HepG2 (cell line): Measurements from ENCODE around the gene CREBBP. TPM values are rescaled to one million over a fixed set of nuclear protein-coding genes. Genes with fewer than 3 reads are reported as not detected.
A peak's percentile ranks its signal among the peaks of the same experiment; 100 is the strongest.

Source experiments
- ATAC-seq: fragments of 200-7000 bp; cut with Tn5 transposase; 3 replicates; pipeline ENCODE4 v1.9.1; 2020; ENCODE audit warnings: mild to moderate bottlenecking, moderate library complexity
- BruUV-seq: library from RNA; stranded (reverse); fragments of 400-500 nt; replicated peaks from 2 replicates; lab custom pipeline; 2021; lab: Mats Ljungman, UMichigan
- CTCF ChIA-PET: fragments of 300-600 bp; formaldehyde crosslinking; extraction: SDS; loops from one replicate; lab custom pipeline; 2021; ENCODE audit warnings: low total read pairs, inconsistent platforms, low intra/inter-chr PET ratio; lab: Yijun Ruan, JAX
- POLR2A ChIA-PET: fragments of 350-600 bp; sonication (Branson Sonifier 250); formaldehyde crosslinking; loops from one replicate; lab custom pipeline; 2020; ENCODE audit warnings: antibody characterized with exemption, inconsistent platforms; lab: Yijun Ruan, JAX
- DNase-seq: peaks from one replicate; pipeline ENCODE4 v3.0.0-alpha.2; 2015; ENCODE audit warnings: low spot score
- FAIRE-seq: peaks from 3 replicates; lab custom pipeline; 2011; peaks lifted over from hg19 to GRCh38; lab: Jason Lieb, UNC
- H2AFZ ChIP-seq: one replicate; pipeline ENCODE4 v1.6.1; 2011; ENCODE audit warnings: low read length, inconsistent platforms
- H3K27ac ChIP-seq: fragments of 300-600 bp; 3 replicates; pipeline ENCODE4 v1.8.0; 2011; ENCODE audit warnings: mixed run types, mild to moderate bottlenecking, mixed read lengths, low read length, inconsistent platforms; ENCODE audit not compliant: insufficient read depth; ENCODE audit errors: extremely low read length
- H3K27me3 ChIP-seq, 2 experiments: fragments of 200-600 bp in 1 of 2; 2 replicates in 1 of 2; 3 replicates in 1 of 2; pipeline versions ENCODE4 v1.6.0 to v1.8.0; 2011; ENCODE audit warnings: low read length in 2 of 2, mild to moderate bottlenecking in 2 of 2, moderate library complexity in 2 of 2, inconsistent platforms in 1 of 2; ENCODE audit not compliant: insufficient read depth in 2 of 2, control insufficient read depth in 1 of 2
- H3K36me3 ChIP-seq, 2 experiments: fragments of 200-600 bp in 1 of 2; replicated peaks in 1 of 2; 2 replicates in 1 of 2; 3 replicates in 1 of 2; pipeline versions ENCODE4 v1.5.1 to v1.8.0; 2011; ENCODE audit warnings: low read length in 2 of 2, inconsistent platforms in 1 of 2; ENCODE audit not compliant: insufficient read depth in 2 of 2, control insufficient read depth in 1 of 2
- H3K4me1 ChIP-seq: 2 replicates; pipeline ENCODE4 v1.5.1; 2012; ENCODE audit warnings: low read length, inconsistent platforms; ENCODE audit not compliant: insufficient read depth
- H3K4me2 ChIP-seq: 2 replicates; pipeline ENCODE4 v1.6.0; 2011; ENCODE audit warnings: low read depth, low read length, inconsistent platforms
- H3K4me3 ChIP-seq, 3 experiments: fragments of 200-600 bp in 1 of 3; sonication (generic), shearing (Covaris generic) in 1 of 3; replicated peaks in 1 of 3; 2 replicates each; pipeline ENCODE4 v1.5.1; 2011 to 2016; ENCODE audit warnings: low read length in 3 of 3, inconsistent platforms in 2 of 3, low read depth in 2 of 3, mild to moderate bottlenecking in 2 of 3, control low read depth in 1 of 3, mixed read lengths in 1 of 3; ENCODE audit not compliant: insufficient read depth in 1 of 3
- H3K79me2 ChIP-seq: one replicate; pipeline ENCODE4 v1.6.1; 2011; ENCODE audit warnings: low read length, inconsistent platforms; ENCODE audit not compliant: insufficient read depth
- H3K9ac ChIP-seq: 2 replicates; pipeline ENCODE4 v1.6.0; 2011; ENCODE audit warnings: mild to moderate bottlenecking, low read depth, low read length, inconsistent platforms; ENCODE audit not compliant: insufficient read depth
- H3K9me3 ChIP-seq: 2 replicates; pipeline ENCODE4 v1.5.1; 2012; ENCODE audit warnings: mild to moderate bottlenecking, low read length
- H4K20me1 ChIP-seq: 2 replicates; pipeline ENCODE4 v1.6.0; 2011; ENCODE audit warnings: inconsistent platforms, mild to moderate bottlenecking, low read length, moderate library complexity; ENCODE audit not compliant: insufficient read depth
- HCFC1 ChIP-seq: fragments of 150-350 bp; IDR thresholded peaks from 2 replicates; pipeline ENCODE4 v1.6.1; 2014; ENCODE audit warnings: low read depth, low read length
- ZNF121 ChIP-seq: sonication (generic); formaldehyde crosslinking; IDR thresholded peaks from 2 replicates; pipeline ENCODE4 v1.5.0; 2020; ENCODE audit warnings: mild to moderate bottlenecking, missing genetic modification reagents
- in situ Hi-C: cut with HindIII; loops from 2 replicates; pipeline ENCODE4 v1.10.0; 2017; ENCODE audit warnings: low pct_unique_long_range_greater_than_20kb; ENCODE audit not compliant: extremely low pct_ligation_motif_present
- intact Hi-C: fragments of 100-400 bp; cut with micrococcal nuclease; formaldehyde crosslinking; loops from one replicate; pipeline ENCODE4 v1.10.0; 2022; ENCODE audit not compliant: unreplicated experiment
- polyA plus RNA-seq, 8 experiments: library from polyadenylated mRNA; depleted of rRNA in 3 of 8; stranded (reverse) in 7 of 8; unstranded in 1 of 8; fragments of >200 nt; fragmentation: Illumina TruSeq in 4 of 8; extraction: Trizol in 4 of 8; gene quantifications; 2 replicates each; pipeline versions ENCODE4 v1.2.1 to v1.2.3, GENCODE V29; 2011 to 2016; ENCODE audit warnings: low read depth in 4 of 8, missing spikeins in 1 of 8, mixed read lengths in 1 of 8; ENCODE audit not compliant: insufficient read depth in 1 of 8
- total RNA-seq, 5 experiments: library from RNA; depleted of rRNA; stranded (reverse); fragments of >200 nt; fragmentation: Illumina TruSeq; extraction: Trizol; gene quantifications; 2 replicates each; pipeline ENCODE4 v1.2.3, GENCODE V29; 2016; ENCODE audit warnings: low read depth in 1 of 5
- TF ChIP-seq, protein P1 (sequence below), 2 experiments: fragments of 450-650 bp in 1 of 2; sonication (generic) in 1 of 2; formaldehyde crosslinking in 1 of 2; IDR thresholded peaks; 2 replicates each; pipeline versions ENCODE4 v1.6.1 to v1.8.0; 2016 to 2022; ENCODE audit warnings: antibody characterized with exemption in 1 of 2, mild to moderate bottlenecking in 1 of 2, missing genetic modification reagents in 1 of 2

CREBBP gene
- total and polyA plus RNA-seq, 2 of the 13 experiments (the other 11 are each of a cell fraction or from before 2014, with no cell fraction given), result 5.3 to 10.4 TPM

DNA sequence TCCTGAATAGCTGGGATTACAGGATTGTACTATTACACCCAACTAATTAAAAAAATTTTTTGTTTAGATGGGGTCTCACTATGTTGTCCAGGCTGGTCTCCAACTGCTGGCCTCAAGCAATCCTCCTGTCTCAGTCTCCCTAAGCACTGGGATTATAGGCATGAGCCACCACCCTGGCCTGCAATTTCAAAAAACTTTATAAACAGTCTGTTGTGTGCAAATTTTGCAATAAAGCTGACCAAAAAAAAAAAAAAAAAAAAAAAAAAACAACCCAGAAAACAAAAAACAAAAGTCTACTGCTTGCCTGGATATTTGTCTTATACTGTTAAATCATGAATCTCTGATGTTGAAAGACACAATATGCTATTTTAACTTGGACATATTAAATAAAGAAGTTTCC is 4.4 kb downstream of the CREBBP start:
- Histone ChIP-seq H3K9ac (no peak overlapping the region), H2AFZ (no peak overlapping the region), H3K9me3 (no peaks in the 10 kb centered on the region), H3K27ac (no peak overlapping the region), H3K4me2 (no peak overlapping the region), H3K36me3 (peaks cover 0 to 1% of the 10 kb centered on the region in 2 experiments; a peak in 4 of 5 replicates), H3K4me1 (peaks cover 70% of the 10 kb centered on the region), H4K20me1 (peaks cover 78% of the 10 kb centered on the region), H3K27me3 (no peaks in the 10 kb centered on the region; a peak in 1 of 5 replicates), H3K79me2 (peaks cover 85% of the 10 kb centered on the region), H3K4me3 (no peak overlapping the region; a peak in 1 of 6 replicates)
- CTCF ChIA-PET, result no interaction called here
- ATAC-seq, result no peak
- POLR2A ChIA-PET, result no interaction called here
- intact Hi-C loops (loop anchor here (10.0 kb wide), 1 partner anchor 61 kb away; no protein-coding TSS in a partner anchor), in situ Hi-C loops (no loop called here)
- TF ChIP-seq HCFC1, result no peak
- TF ChIP-seq, protein P1, sequence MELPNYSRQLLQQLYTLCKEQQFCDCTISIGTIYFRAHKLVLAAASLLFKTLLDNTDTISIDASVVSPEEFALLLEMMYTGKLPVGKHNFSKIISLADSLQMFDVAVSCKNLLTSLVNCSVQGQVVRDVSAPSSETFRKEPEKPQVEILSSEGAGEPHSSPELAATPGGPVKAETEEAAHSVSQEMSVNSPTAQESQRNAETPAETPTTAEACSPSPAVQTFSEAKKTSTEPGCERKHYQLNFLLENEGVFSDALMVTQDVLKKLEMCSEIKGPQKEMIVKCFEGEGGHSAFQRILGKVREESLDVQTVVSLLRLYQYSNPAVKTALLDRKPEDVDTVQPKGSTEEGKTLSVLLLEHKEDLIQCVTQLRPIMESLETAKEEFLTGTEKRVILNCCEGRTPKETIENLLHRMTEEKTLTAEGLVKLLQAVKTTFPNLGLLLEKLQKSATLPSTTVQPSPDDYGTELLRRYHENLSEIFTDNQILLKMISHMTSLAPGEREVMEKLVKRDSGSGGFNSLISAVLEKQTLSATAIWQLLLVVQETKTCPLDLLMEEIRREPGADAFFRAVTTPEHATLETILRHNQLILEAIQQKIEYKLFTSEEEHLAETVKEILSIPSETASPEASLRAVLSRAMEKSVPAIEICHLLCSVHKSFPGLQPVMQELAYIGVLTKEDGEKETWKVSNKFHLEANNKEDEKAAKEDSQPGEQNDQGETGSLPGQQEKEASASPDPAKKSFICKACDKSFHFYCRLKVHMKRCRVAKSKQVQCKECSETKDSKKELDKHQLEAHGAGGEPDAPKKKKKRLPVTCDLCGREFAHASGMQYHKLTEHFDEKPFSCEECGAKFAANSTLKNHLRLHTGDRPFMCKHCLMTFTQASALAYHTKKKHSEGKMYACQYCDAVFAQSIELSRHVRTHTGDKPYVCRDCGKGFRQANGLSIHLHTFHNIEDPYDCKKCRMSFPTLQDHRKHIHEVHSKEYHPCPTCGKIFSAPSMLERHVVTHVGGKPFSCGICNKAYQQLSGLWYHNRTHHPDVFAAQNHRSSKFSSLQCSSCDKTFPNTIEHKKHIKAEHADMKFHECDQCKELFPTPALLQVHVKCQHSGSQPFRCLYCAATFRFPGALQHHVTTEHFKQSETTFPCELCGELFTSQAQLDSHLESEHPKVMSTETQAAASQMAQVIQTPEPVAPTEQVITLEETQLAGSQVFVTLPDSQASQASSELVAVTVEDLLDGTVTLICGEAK (IDR thresholded peaks at IDR 0.05), result peak; percentile 89
- TF ChIP-seq, protein P1 (CRISPR knock-in tag; IDR thresholded peaks at IDR 0.05), result peak; percentile 85
- TF ChIP-seq ZNF121 (CRISPR knock-in tag), result peak; percentile 44; the same call in 1 of the 2 replicates
- BruUV-seq, result no TSS peak
- DNase-seq, result no peak
- FAIRE-seq, result no peak
